GM21390 (cell line): ENCODE data around the gene CDH23.

Source experiments
- ATAC-seq: cut with Tn5 transposase; IDR thresholded peaks from one replicate; pipeline ENCODE4 v1.9.1; 2021; ENCODE audit not compliant: unreplicated experiment

Gene CDH23

DNA sequence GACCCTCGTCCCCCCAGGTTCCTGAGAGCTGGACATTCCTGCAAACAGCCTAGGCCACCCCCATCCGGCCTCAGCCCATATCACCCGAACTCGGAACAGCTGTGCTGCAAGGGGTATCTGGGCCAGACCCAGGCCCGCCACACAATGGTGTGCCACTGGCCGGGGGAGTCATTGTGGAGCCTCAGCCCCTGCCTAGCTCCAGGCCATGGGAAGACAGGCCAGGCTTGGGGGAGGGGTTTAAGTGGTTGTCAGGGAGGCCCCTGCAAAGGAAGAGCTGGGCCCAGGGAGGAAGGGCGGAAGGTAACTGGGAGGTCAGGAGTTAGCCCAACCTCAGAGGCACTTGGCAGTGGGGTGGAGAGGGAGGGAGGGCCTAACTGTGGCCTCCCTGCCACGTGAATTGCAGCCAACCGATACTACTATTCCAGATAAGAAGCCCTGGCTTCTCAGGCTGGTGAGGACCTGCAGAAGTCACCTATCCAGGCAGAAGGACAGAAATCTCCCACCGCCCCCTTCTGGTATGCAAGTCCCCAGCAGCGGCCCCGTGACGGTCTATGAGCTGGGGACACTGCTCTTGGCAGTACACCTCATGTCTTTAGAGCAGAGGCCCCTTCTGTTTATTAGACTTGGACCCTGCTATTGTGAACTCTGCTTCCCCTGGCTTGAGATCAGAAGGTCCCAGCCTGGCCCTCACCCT is 349.8 kb downstream of the CDH23 start:
- no peak for ATAC-seq

DNA sequence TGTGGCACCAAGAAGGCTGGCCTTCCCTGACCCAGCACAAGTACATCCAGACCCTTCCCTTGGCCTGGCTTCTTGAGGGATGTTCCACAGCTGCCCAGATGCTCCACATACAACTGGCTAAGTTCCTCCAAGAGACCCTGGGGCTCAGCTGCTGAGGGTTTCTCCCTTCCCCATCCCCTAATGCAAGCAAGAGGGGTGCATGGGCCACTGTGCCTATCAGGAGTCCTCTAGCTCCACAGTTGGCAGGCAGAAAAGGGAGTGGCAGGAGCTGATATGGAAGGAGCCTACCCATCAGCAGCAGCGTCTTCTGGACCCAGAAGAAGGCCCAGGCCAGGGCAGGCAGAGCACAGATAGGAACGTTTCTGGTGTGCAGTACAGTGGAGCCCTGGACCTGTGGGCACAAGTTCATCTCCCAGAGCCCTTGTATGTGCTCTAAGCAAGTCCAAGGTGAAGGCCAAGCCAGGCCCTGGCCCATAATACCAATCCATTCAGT is 350.4 kb downstream of the CDH23 start:
- ATAC-seq: no peak

GRCh38 chr10:71747551-71748523 is 351.1 kb downstream of the CDH23 start:
- ATAC-seq: no peak

GRCh38 chr10:71748671-71749191 is 352.0 kb downstream of the CDH23 start:
- peak; percentile 64 for ATAC-seq

DNA sequence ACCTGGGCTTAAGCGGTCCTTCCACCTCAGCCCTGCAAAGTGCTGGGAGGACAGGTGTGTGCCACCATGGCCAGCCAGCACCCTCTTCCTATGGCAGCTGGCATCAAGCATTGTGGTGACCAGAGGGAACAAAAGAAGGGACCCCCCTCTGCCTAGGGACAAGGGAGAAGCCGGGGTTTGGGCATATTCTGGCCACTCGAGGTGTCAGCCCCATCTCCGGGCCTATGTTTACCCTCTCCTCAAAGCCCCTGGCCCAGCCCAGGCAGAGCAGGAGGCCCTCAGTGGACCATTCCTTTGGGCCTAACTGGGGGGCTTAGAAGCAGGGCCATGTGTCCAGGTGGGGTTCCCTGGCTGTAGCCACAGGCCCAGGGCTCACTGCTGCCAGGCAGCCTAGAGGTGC is 352.7 kb downstream of the CDH23 start:
- no peak for ATAC-seq

DNA sequence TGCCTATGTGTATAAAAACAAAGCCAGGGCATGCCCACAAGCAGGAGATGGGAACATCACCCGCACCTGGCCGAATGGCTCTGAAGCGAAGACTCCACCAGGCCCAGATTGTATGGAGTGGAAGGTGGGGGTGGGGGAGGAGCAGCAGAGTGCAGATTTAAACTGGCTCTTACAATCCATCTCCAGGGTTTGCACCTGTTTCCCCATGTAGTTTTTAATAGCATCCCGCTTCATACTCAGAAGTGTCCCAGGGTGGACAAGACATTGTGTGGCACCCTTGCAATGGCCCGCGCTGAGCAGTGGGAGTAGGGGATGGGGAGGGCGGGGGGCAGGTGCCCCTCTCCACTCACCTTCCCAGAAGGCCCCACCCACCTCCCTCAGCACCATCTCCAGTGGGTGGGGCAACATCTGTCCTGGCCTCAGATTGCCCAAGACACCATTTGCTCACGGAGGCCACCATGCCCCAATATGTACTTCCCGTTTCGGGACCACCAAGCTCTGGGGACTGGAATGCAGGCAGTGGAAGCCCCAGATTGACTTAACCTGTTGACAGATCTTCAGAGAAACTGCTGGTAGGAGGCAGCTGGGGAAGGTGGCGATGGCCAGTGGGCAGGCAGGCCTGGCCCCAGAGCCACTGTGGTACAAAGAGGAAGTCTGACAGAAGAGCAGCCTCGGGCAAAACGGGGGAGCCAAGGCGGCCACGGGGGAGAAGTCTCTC is 353.6 kb downstream of the CDH23 start:
- no peak for ATAC-seq

GRCh38 chr10:71750986-71751385 is 354.3 kb downstream of the CDH23 start:
- ATAC-seq: no peak

DNA sequence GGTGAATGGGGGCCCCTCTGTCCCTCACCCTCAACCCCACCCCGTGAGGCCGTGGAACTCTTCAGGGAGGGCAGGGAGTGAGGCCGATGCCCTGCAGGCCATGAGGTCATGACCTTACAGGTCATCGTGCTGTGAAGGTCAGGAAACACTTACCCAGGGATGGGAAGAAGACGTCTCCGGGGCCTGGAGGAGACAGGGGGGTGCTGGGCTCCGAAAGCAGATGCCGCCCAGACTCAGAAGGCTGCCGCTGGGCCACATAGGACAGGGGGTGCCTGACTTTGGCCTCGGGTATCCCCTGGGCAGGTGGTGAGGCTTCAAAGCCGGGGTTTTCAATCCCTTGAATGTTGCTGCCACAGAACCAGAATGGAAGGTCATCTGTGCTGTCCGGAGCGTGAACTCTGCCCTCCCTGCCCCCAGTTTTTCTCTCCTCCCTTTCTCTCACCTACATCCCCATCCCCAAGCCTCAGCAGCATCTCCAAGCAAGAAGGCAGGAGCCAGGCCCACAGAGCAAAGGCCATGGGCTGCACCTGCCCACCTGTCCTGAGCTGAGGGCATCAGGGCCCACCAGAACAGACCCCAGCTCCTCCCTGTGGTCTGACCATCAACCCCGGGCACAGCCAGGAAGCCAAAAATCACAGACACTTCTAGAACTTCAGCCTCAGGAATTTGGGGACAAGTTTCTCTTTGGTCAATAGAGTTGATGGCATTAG is 354.9 kb downstream of the CDH23 start:
- no peak for ATAC-seq

- ATAC-seq: no peak
Measured at GRCh38 chr10:71752391-71753090, 355.8 kb downstream of the CDH23 start.

GRCh38 chr10:71753091-71753959 is 356.6 kb downstream of the CDH23 start:
- no peak for ATAC-seq

DNA sequence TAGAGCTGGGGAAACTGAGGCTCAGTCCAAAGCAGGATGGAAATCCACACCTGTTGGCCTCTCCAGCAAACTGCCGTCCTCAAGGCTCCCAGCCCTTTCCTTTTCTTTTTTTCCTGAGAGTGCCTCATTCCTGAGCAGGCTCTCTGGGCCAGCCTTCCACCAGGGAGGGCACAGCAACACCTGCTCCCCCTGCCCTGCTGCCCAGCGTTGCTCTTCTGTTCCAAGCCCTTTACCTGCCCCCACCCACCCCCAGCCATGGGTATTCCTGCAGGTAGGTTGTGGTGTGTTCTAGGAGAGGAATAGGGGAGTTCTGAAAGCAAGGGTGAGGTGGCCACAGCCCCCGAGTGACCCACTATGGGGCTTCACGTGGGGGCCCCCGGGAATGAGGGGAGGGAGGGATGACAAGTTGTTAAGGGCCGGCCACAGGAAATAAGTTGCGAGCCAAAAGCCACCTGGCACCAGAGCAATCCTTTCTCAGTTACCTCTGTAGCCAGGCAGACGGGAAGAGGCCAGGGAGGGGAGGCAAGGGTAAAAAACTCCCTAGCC is 357.3 kb downstream of the CDH23 start:
- no peak for ATAC-seq

- ATAC-seq: no peak
Measured at GRCh38 chr10:71754562-71754961, 357.8 kb downstream of the CDH23 start.

GRCh38 chr10:71755179-71755879 is 358.6 kb downstream of the CDH23 start:
- ATAC-seq: no peak

DNA sequence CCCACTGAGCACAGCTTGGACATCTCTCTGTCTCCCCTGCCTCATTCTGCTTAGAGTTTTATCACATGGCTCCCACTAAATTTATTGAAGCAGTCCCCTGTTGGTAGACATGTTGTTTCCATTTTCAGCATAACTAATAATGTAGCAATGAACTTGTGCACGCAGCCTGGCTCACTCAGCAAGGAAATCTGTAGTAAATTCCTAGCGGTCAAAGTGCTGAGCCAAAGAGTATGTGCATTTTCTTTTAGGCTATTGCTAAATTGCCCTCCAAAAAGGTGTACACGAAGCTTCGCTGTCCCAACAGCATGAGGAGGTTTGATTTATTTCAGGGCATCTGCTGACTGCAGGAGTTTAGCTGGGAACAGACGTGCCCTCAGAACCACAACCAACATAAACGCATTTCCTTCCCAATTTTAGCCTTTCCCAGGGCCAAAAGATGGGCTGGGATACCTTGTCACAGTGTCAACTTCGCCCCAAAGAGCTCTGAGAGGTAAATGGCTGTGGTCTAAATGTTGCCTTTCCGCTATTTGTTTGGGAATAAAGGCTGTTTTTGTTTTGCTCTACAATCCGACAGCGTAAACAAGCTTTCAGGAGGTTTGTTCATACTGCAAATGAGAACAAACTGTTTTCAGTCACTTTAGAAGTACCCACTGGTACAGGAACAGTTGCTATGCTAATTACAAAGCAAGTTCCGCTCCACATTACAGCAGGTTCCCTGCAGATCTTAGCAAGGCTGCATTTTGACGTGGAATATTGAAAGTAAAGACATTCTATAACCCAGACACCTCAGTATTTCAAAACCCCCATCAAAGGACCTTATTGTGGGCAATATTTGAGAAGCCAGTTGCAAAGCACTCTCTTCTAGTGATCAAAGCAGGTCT is 359.8 kb downstream of the CDH23 start:
- ATAC-seq: no peak

DNA sequence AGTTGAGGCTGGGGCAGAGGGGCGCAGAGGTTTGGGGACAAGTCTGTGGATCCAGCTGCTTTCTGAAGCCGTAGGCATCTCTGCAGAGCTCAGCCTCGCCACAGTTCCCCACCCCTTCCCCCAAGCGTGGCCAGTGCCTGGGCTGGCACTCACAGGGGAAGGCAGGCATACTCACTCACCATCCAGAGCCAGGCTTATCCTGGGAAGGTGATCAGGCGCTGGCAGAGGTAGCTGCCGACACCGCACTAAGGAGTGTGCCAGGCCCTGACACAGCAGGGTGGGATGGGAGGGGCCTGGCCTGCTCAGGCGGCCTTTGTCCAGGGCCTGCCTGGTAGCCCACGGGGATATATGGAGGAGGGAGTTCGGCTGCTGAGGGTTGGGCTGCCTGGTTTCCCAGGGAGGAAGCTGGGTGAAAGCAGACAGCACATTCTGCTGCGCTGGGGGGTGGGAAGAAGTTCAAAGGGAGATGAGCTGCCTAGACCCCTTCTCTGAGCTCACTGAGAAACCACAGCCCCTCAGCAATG is 360.7 kb downstream of the CDH23 start:
- no peak for ATAC-seq

DNA sequence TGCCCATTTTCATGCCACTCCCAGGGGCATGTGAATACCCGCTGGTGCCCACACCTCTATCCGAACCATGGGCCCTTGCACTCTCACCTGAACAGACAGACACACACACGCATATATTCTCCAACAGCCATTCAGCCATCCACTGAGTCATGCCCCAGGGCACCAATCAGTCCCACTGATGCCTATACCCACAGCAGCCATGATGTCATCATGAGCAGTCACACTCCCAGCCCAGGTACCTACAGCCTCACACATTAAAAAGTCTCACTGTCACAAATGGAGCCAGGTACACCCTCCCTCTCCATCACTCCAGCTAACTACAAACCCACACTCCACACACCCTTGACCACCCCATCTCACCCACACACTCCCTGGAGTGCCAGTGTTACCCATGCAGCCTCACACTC is 364.4 kb downstream of the CDH23 start:
- no peak for ATAC-seq
